Measurements from ENCODE around the gene BRAF. TPM values are rescaled to one million over a fixed set of nuclear protein-coding genes. Genes with fewer than 3 reads are reported as not detected.
"Not testable (repeated sequence)": the region's sequence is repeated elsewhere in the genome, so short reads cannot be mapped to it uniquely, and the experiment has no call there.

The BRAF gene
- total and polyA plus RNA-seq, 5 donors from 2014 or later: 6.9 to 60.8 (median 9.0) TPM

DNA sequence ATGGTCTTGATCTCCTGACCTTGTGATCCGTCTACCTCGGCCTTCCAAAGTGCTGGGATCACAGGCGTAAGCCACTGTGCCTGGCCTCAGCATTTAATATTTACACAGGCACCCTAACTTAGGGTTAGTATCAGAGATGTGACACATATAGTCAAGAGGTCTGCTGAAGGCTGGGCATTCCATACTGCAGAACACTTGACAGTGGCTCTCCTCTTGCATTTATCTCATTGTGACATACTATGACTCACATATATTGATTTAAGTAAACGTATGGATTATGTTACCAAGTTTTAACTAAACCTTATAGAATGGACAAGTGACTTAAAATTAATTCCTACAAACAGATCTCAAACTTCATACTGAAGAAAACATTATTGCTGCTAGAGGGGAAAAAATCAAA, 36.6 kb downstream of the BRAF start:
- Mint-ChIP-seq H3K27ac (peak overlapping the region in 2 of 3 donors; percentile 8 to 51), H3K9me3 (no peaks in the 10 kb centered on the region), H3K27me3 (no peaks in the 10 kb centered on the region), H3K4me1 (peaks cover 37 to 68% (median 44%) of the 10 kb centered on the region in 4 donors), H3K4me3 (no peak overlapping the region), H3K36me3 (no peaks in the 10 kb centered on the region)
- ATAC-seq (ENCODE audit: low read depth in 2 of 2) (no peak), DNase-seq (no peak)
- H3K36me3 ChIP-seq (ENCODE audit: control insufficient read depth, insufficient read depth, low read length): no peaks in the 10 kb centered on the region
- H3K4me3 ChIP-seq (ENCODE audit: low read depth, low read length): no peak overlapping the region
- H3K27ac ChIP-seq (ENCODE audit: insufficient read depth, low read length, poor library complexity, severe bottlenecking): no peak overlapping the region
- H3K4me1 ChIP-seq (ENCODE audit: control insufficient read depth, insufficient read depth, low read length, poor library complexity, severe bottlenecking): no peaks in the 10 kb centered on the region
- H3K27me3 ChIP-seq (ENCODE audit: control insufficient read depth, insufficient read depth, low read length): no peaks in the 10 kb centered on the region
- H3K9me3 ChIP-seq (ENCODE audit: control insufficient read depth in 2 of 2, low read length in 2 of 2): no peaks in the 10 kb centered on the region

DNA sequence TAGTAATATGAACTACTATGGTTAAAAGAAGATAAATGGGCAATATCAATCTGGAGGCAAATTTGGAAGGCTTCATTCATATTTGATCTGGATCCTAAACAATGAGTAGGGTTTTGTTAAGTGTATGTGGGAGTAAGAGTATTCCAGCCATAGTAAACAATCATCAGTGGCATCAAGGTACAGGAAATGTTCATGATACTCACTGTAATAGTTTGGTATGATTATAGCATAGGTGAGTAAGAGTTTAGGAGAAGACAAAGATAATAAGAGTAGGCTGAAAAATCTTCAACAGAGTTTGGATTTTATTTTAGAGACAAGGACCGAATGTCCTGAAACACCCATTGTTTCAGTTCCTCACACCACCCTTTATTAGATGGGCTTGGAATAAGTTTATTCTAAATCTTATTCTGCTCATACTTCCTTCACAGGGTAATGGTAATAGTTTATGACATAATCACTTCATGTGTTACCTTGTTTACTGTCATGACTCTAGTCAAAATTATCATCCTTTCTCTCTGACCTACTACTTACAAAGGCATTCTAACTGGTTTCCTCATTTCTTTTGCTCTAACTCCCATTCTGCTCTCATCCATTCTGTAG, 38.9 kb downstream of the BRAF start:
- DNase-seq: no peak
- Histone ChIP-seq H3K27me3 (ENCODE audit: control insufficient read depth, insufficient read depth, low read length) (no peaks in the 10 kb centered on the region), H3K9me3 (ENCODE audit: control insufficient read depth in 2 of 2, low read length in 2 of 2) (no peaks in the 10 kb centered on the region), H3K4me3 (ENCODE audit: low read depth, low read length) (peak overlapping the region; percentile 8), H3K4me1 (ENCODE audit: control insufficient read depth, insufficient read depth, low read length, poor library complexity, severe bottlenecking) (peaks cover 3% of the 10 kb centered on the region), H3K36me3 (ENCODE audit: control insufficient read depth, insufficient read depth, low read length) (no peaks in the 10 kb centered on the region), H3K27ac (ENCODE audit: insufficient read depth, low read length, poor library complexity, severe bottlenecking) (no peak overlapping the region)
- Mint-ChIP-seq H3K36me3 (no peaks in the 10 kb centered on the region), H3K9me3 (no peaks in the 10 kb centered on the region), H3K4me1 (peaks cover 38 to 63% (median 40%) of the 10 kb centered on the region in 4 donors), H3K27ac (no peak overlapping the region), H3K4me3 (peak overlapping the region in 1 of 4 donors; percentile 10), H3K27me3 (no peaks in the 10 kb centered on the region)
- no peak for ATAC-seq (ENCODE audit: low read depth in 2 of 2)

DNA sequence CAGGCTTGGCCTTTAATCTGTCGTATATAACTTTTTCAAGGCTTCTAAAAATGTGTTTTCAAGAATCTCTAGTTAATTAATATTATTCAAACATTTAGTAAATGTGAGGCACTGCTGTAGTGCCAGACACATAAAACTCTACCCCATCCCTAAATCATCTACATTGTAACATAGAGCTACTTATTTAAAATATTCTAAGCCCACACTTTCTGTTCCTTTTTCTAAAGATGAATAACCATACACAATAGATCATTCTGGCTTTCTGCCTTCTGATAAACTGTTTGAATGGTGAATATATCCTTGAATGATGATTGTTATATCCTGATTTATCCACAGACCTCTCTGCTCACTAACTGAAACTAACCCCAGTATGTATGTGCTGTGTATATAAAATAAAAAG, 41.4 kb downstream of the BRAF start:
- ATAC-seq (ENCODE audit: low read depth in 2 of 2): no peak
- Mint-ChIP-seq H3K9me3 (peaks cover 0 to under 1% (median 0%) of the 10 kb centered on the region in 7 donors), H3K36me3 (peaks cover 6% of the 10 kb centered on the region), H3K27ac (peak overlapping the region in 1 of 3 donors; percentile 30), H3K4me3 (no peak overlapping the region), H3K4me1 (peaks cover 34 to 55% (median 44%) of the 10 kb centered on the region in 4 donors), H3K27me3 (no peaks in the 10 kb centered on the region)
- Histone ChIP-seq H3K36me3 (ENCODE audit: control insufficient read depth, insufficient read depth, low read length) (no peaks in the 10 kb centered on the region), H3K4me1 (ENCODE audit: control insufficient read depth, insufficient read depth, low read length, poor library complexity, severe bottlenecking) (peaks cover 3% of the 10 kb centered on the region), H3K4me3 (ENCODE audit: low read depth, low read length) (no peak overlapping the region), H3K9me3 (ENCODE audit: control insufficient read depth in 2 of 2, low read length in 2 of 2) (no peaks in the 10 kb centered on the region), H3K27me3 (ENCODE audit: control insufficient read depth, insufficient read depth, low read length) (no peaks in the 10 kb centered on the region), H3K27ac (ENCODE audit: insufficient read depth, low read length, poor library complexity, severe bottlenecking) (no peak overlapping the region)
- DNase-seq: no peak

DNA sequence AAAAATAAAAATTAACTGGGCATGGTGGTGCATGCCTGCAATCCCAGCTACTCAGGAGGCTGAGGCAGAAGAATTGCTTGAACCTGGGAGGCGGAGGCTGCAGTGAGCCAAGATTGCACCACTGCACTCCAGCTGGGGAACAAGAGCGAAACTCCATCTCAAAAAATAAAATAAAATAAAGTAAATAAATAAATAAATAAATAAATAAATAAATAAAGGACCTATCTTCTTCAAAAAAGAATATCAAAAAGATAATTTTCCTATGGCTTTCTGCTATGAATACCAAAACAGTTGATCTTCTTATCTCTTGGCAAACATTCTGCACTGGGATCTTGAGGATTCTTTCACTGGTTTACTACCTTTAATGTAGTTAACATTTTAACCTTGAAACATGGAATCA, 41.9 kb downstream of the BRAF start:
- H3K27me3 ChIP-seq (ENCODE audit: control insufficient read depth, insufficient read depth, low read length); H3K27me3 Mint-ChIP-seq; H3K4me1 ChIP-seq (ENCODE audit: control insufficient read depth, insufficient read depth, low read length, poor library complexity, severe bottlenecking); ATAC-seq (ENCODE audit: low read depth in 2 of 2); H3K4me3 ChIP-seq (ENCODE audit: low read depth, low read length); H3K36me3 Mint-ChIP-seq; H3K9me3 Mint-ChIP-seq; H3K9me3 ChIP-seq (ENCODE audit: control insufficient read depth in 2 of 2, low read length in 2 of 2); H3K27ac ChIP-seq (ENCODE audit: insufficient read depth, low read length, poor library complexity, severe bottlenecking); DNase-seq; H3K4me3 Mint-ChIP-seq; H3K36me3 ChIP-seq (ENCODE audit: control insufficient read depth, insufficient read depth, low read length): not testable (repeated sequence)
- peaks cover 35 to 55% (median 47%) of the 10 kb centered on the region in 4 donors for H3K4me1 Mint-ChIP-seq
- peak overlapping the region in 1 of 3 donors; percentile 30 for H3K27ac Mint-ChIP-seq

GRCh38 chr7:140881507-140882228, 43.1 kb downstream of the BRAF start:
- H3K9me3 ChIP-seq (ENCODE audit: control insufficient read depth in 2 of 2, low read length in 2 of 2): no peaks in the 10 kb centered on the region
- H3K27ac ChIP-seq (ENCODE audit: insufficient read depth, low read length, poor library complexity, severe bottlenecking): no peak overlapping the region
- Mint-ChIP-seq H3K4me3 (peak overlapping the region in 1 of 4 donors; percentile 32), H3K27ac (peak overlapping the region; percentile 11 to 87 (median 42)), H3K4me1 (peaks cover 32 to 58% (median 52%) of the 10 kb centered on the region in 4 donors), H3K27me3 (no peaks in the 10 kb centered on the region), H3K36me3 (peaks cover 9% of the 10 kb centered on the region), H3K9me3 (peaks cover 0 to 2% (median 0%) of the 10 kb centered on the region in 7 donors)
- H3K4me1 ChIP-seq (ENCODE audit: control insufficient read depth, insufficient read depth, low read length, poor library complexity, severe bottlenecking): peaks cover 3% of the 10 kb centered on the region
- no peaks in the 10 kb centered on the region for H3K27me3 ChIP-seq (ENCODE audit: control insufficient read depth, insufficient read depth, low read length)
- DNase-seq (peak in 1 of 3 donors; percentile 12), ATAC-seq (ENCODE audit: low read depth in 2 of 2) (no peak)
- H3K4me3 ChIP-seq (ENCODE audit: low read depth, low read length): no peak overlapping the region
- H3K36me3 ChIP-seq (ENCODE audit: control insufficient read depth, insufficient read depth, low read length): no peaks in the 10 kb centered on the region

- Histone ChIP-seq H3K9me3 (ENCODE audit: control insufficient read depth in 2 of 2, low read length in 2 of 2) (no peaks in the 10 kb centered on the region), H3K27ac (ENCODE audit: insufficient read depth, low read length, poor library complexity, severe bottlenecking) (no peak overlapping the region), H3K4me3 (ENCODE audit: low read depth, low read length) (no peak overlapping the region), H3K27me3 (ENCODE audit: control insufficient read depth, insufficient read depth, low read length) (no peaks in the 10 kb centered on the region), H3K36me3 (ENCODE audit: control insufficient read depth, insufficient read depth, low read length) (peaks cover 2% of the 10 kb centered on the region), H3K4me1 (ENCODE audit: control insufficient read depth, insufficient read depth, low read length, poor library complexity, severe bottlenecking) (peaks cover 3% of the 10 kb centered on the region)
- DNase-seq (no peak), ATAC-seq (ENCODE audit: low read depth in 2 of 2) (no peak)
- Mint-ChIP-seq H3K36me3 (peaks cover 23% of the 10 kb centered on the region), H3K27me3 (no peaks in the 10 kb centered on the region), H3K27ac (no peak overlapping the region), H3K9me3 (peaks cover 0 to 2% (median 0%) of the 10 kb centered on the region in 7 donors), H3K4me3 (no peak overlapping the region), H3K4me1 (peaks cover 30 to 63% (median 50%) of the 10 kb centered on the region in 4 donors)
These were observed 47.5 kb downstream of the BRAF start for GRCh38 chr7:140877249-140877524.

DNA sequence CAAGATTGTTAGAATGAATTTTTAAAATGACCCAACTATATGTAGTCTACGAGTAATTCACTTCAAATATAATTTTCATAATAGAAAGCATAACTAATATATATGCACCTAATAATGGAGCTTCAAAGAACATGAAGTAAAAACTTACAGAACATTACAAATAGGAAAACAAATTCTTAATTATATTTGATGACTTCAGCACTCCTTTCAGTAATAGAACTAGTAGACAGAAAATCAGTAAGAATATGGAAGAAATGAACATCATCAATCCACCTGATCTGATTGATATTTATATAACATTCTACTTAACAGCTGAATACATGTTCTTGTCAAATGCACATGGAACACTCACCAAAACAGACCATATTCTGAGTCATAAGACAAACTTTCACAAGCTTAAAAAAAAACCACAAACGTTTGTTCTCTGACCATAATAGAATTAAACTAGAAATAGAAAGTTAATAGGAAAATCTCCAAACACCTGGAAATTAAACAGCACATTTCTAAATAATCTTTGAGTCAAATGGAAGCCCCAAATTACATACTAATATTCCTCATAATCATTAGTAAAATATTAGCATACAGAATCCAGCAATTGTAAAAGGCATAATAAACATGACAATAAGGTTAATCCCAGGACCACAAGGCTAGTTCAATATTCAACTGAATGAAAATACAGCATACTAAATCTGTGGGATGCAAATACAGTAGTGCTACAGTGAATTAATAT, 48.0 kb downstream of the BRAF start:
- H3K36me3 ChIP-seq (ENCODE audit: control insufficient read depth, insufficient read depth, low read length): peaks cover 2% of the 10 kb centered on the region
- peaks cover 30 to 61% (median 47%) of the 10 kb centered on the region in 4 donors for H3K4me1 Mint-ChIP-seq
- H3K4me3 ChIP-seq (ENCODE audit: low read depth, low read length): no peak overlapping the region
- DNase-seq: peak in 1 of 3 donors; percentile 47
- no peaks in the 10 kb centered on the region for H3K27me3 Mint-ChIP-seq
- H3K27ac Mint-ChIP-seq: no peak overlapping the region
- peaks cover under 1% of the 10 kb centered on the region for H3K4me1 ChIP-seq (ENCODE audit: control insufficient read depth, insufficient read depth, low read length, poor library complexity, severe bottlenecking)
- H3K27ac ChIP-seq (ENCODE audit: insufficient read depth, low read length, poor library complexity, severe bottlenecking): no peak overlapping the region
- H3K4me3 Mint-ChIP-seq: no peak overlapping the region
- no peaks in the 10 kb centered on the region for H3K27me3 ChIP-seq (ENCODE audit: control insufficient read depth, insufficient read depth, low read length)
- peak in 1 of 2 donors; percentile 37 for ATAC-seq (ENCODE audit: low read depth in 2 of 2)
- H3K36me3 Mint-ChIP-seq: peaks cover 23% of the 10 kb centered on the region
- peaks cover 0 to 2% (median 0%) of the 10 kb centered on the region in 7 donors for H3K9me3 Mint-ChIP-seq
- no peaks in the 10 kb centered on the region for H3K9me3 ChIP-seq (ENCODE audit: control insufficient read depth in 2 of 2, low read length in 2 of 2)

All from CD4-positive, CD25-positive, alpha-beta regulatory T cell (primary cell).